ENCODE results near the gene GUCA2B.

GRCh38 chr1:42178249-42178648 lies 25.0 kb downstream of the GUCA2B start:
- TF ChIP-seq POLR2AphosphoS5 (IDR thresholded peaks at IDR 0.05; ENCODE audit: low read depth, low read length) (no peak), REST (IDR thresholded peaks at IDR 0.05; ENCODE audit: insufficient read depth in 1 of 2, low read depth in 2 of 2, low read length in 2 of 2) (no peak), FOXP2 (optimal IDR thresholded peaks at IDR 0.05; ENCODE audit: borderline replicate concordance, extremely low read depth, extremely low read length, insufficient read depth) (no peak), SIN3A (IDR thresholded peaks at IDR 0.05; ENCODE audit: borderline replicate concordance, insufficient read depth, low read length) (no peak)

Measured in PFSK-1 (cell line).